ENCODE measurements around the gene TAT.

- no peak for TF ChIP-seq CTCF (optimal IDR thresholded peaks at IDR 0.05 in 1 of 3, IDR thresholded peaks at IDR 0.05 in 1 of 3, conservative IDR thresholded peaks at IDR 0.05 in 1 of 3; ENCODE audit: extremely low read depth in 1 of 3, insufficient read depth in 2 of 3, low read length in 3 of 3)
- TF ChIP-seq EZH2 (IDR thresholded peaks at IDR 0.05; ENCODE audit: low read length): no peak
These were observed 8.4 kb upstream of the TAT start for GRCh38 chr16:71585318-71585703.
